ENCODE results near the gene STRA8.
A peak's percentile ranks its signal among the peaks of the same experiment; 100 is the strongest.

Gene STRA8

GRCh38 chr7:135272303-135272702 is 38.7 kb downstream of the STRA8 start:
- no peak for DNase-seq

GRCh38 chr7:135273581-135273980 is 39.9 kb downstream of the STRA8 start:
- DNase-seq: no peak

GRCh38 chr7:135274495-135275268 is 41.0 kb downstream of the STRA8 start:
- peak; percentile 61 to 70 for DNase-seq

GRCh38 chr7:135275971-135276580 is 42.4 kb downstream of the STRA8 start:
- DNase-seq: no peak

- DNase-seq: no peak
Measured at GRCh38 chr7:135277161-135277560, 43.5 kb downstream of the STRA8 start.

- peak; percentile 71 to 74 for DNase-seq
Measured at GRCh38 chr7:135281363-135281949, 47.8 kb downstream of the STRA8 start.

- no peak for DNase-seq
Measured at GRCh38 chr7:135282561-135283254, 49.1 kb downstream of the STRA8 start.

GRCh38 chr7:135283959-135284638 is 50.5 kb downstream of the STRA8 start:
- DNase-seq: no peak

- DNase-seq: no peak
Measured at GRCh38 chr7:135285547-135286233, 52.1 kb downstream of the STRA8 start.

- no peak for DNase-seq
Measured at GRCh38 chr7:135286876-135287275, 53.2 kb downstream of the STRA8 start.

GRCh38 chr7:135290594-135290993 is 57.0 kb downstream of the STRA8 start:
- no peak for DNase-seq

- no peak for DNase-seq
Measured at GRCh38 chr7:135291809-135292253, 58.2 kb downstream of the STRA8 start.

GRCh38 chr7:135299235-135299634 is 65.6 kb downstream of the STRA8 start:
- DNase-seq: no peak

GRCh38 chr7:135300913-135301765 is 67.5 kb downstream of the STRA8 start:
- no peak for DNase-seq

Measured in activated CD4-positive, alpha-beta T cell treated with anti-CD3 and anti-CD28 coated beads, Interleukin-2, amount 50 U/mL, for 4 hours (primary cell).